GM18502 (cell line): ENCODE results near the gene ARHGEF7.

Experiments used
- ATAC-seq: cut with Tn5 transposase; IDR thresholded peaks from one replicate; pipeline ENCODE4 v1.9.1; 2021; ENCODE audit warnings: mild to moderate bottlenecking; ENCODE audit not compliant: unreplicated experiment, poor library complexity

The ARHGEF7 gene

DNA sequence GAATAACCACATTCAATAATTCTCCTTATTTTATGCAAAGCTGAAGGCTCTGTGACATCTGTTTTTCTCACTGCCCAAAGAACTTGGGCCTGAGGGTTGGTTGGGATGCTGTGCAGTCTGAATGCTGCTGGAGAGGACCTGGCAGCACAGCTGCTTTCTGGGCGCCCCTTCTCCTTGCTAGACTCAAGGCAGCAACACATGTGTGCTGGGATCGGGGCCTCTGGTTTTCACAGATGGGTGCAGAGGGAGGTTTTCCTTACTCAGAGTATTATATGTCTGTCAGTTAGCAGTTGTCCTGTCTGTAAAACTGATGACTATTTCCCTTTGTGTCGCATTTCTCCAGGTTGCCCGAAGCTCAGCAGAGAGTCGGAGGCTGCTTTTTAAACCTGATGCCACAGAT lies 152.1 kb downstream of the ARHGEF7 start:
- no peak for ATAC-seq

- no peak for ATAC-seq
Measured at GRCh38 chr13:111267784-111268183, 152.7 kb downstream of the ARHGEF7 start.

GRCh38 chr13:111269508-111269907 lies 154.4 kb downstream of the ARHGEF7 start:
- ATAC-seq, result no peak

GRCh38 chr13:111270126-111270525 lies 155.0 kb downstream of the ARHGEF7 start:
- ATAC-seq, result no peak

DNA sequence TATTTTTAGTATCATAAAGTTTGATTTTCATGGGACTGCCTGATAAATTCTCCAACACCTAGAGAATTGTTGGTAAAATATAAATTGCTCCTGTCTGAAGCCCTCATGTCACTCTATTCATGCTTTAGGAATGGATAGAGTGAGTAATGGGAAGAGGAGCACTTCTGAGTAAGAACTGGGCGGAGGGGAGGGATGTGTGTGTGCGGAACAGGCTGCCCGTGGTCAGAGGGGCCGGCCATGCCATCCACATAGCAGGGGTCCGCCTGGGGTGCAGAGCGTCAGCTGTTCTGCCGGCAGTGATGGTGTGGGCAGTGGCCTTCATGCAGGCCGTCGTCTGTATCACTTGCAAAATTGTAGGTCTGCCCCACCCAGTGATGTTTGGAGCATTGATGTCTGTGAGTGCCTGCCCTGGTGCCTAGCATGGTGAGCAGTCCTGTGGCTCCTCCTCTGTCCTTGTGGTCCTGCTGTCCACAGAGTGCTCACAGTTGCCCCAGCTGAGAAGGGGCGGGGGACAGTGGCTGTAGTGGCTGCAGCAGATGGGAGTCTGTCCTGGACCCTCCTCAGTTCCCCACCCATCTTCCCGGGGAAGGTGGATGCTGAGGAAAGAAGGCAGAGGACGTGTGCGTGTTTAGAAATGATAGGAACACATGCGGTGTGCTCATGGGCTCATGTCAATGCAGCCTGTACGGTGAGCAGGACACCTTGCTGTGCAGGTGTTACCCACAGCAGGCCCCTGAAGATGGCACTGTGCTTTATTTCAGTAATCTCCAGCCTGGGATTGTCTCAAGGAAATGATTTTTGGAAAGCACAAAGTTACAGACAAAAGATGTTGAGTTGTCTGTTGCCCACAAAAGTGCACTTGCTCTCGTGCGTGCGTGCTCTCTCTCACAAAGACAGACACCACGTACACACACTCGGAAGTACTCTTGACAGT lies 155.9 kb downstream of the ARHGEF7 start:
- no peak for ATAC-seq

DNA sequence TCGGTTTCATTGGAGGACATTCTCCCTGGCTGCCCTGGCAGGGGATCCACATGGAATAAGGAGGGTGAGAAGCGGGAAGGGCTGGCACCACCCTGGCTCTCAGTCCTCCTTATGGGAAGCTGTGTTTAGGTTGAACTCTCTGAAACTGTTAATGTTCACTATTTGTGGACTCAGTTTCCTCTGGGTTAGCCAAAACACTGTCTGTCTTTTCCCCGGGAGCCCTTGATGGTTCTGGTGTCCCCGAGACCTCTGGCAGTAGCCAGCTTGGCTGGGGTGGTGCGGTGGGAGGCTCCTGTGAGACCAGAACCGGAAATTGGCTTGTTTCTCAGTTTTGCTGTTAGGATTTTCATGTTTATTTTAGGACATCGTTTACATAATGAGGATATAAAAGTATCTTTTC lies 157.0 kb downstream of the ARHGEF7 start:
- no peak for ATAC-seq

DNA sequence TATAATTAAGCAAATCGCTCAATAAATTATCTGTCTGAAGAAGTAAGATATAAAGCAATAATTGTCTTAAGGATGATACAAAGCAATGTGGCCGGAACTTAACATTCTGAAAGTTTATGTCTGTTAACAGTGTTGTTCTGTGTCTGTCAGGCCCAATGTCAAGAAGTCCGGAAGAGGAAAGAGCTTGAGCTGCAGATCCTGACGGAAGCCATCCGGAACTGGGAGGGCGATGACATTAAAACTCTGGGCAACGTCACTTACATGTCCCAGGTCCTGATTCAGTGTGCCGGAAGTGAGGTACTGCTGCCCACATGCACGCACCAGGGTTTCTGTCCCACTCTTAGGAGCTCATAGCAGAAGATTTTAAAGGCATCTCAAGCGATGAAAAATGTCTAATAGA lies 160.3 kb downstream of the ARHGEF7 start:
- ATAC-seq, result no peak

DNA sequence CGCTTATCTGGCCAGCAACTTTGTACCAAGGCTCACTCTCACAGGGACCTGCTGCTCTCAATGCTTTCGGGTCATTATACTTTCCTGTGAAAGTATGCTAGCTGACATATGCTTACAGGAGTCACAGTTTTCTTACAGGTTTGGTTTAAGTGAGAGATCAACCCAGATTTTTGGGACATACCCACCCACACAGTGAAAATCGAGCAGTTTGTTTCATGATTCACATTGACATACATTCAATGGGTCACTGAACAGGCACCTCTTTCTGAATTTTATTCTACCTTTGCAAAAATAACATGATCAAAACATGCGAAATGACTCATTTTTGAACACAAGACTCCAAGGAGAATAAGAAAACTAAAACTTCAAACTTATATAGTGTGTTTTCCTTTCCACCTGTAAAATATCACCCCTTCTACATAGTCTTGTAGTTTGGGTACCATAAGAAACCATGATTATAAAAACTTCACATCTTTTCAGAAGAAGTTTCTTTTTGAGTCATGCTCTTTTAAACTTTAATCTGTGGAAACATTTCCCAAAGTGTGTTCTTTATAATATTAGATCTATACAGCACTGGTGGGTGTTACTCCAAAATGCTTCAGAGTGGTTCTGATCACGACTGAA lies 161.0 kb downstream of the ARHGEF7 start:
- ATAC-seq, result no peak

- ATAC-seq, result no peak
Measured at GRCh38 chr13:111278258-111278657, 163.1 kb downstream of the ARHGEF7 start.

GRCh38 chr13:111278743-111279652 lies 163.9 kb downstream of the ARHGEF7 start:
- no peak for ATAC-seq

GRCh38 chr13:111280226-111280625 lies 165.1 kb downstream of the ARHGEF7 start:
- no peak for ATAC-seq

- ATAC-seq, result no peak
Measured at GRCh38 chr13:111280681-111281585, 165.8 kb downstream of the ARHGEF7 start.

DNA sequence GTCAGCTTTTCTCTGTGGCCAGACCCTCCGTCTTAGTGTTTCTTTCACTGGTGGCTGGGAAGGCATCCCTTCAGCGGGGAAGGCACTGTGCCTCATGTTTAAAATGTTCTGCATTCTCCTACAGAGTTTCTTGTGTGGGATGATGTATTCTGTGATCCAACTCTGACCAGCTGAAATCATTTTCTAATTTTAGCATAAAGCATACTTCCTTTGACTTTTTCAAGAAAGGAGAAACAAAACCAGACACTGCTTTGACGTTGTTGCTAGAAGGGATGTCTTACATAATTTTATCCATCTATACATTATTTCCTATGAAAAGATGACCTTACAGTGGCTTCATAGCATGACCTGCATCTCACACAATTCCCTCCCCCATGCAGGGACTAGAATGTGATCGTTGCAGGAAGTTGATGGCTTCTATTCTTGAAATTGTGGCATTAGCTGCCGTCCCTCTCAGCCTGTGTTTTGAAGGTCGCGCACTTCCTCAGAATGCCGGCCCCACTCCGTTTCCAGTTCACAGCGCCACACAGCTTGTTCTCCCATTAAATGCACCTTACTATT lies 166.7 kb downstream of the ARHGEF7 start:
- no peak for ATAC-seq

DNA sequence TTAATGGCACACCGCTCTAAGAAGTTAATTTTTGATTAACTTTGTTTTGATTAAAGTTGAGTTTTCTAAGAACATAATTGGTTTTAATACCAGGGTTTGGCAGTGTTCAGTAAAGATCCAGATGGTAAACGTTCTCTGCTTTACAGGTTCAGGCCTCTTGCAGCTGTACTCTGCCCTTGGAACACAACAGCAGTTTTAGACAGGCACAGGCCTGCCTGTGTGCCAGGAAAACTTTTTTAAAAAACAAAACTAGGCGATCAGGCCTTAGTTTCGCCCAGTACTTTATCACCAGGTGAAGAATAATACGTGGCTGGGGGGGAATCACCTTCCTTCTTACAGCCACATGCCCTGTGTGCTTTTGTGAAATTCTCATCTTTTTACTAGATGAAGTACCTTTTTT lies 167.3 kb downstream of the ARHGEF7 start:
- no peak for ATAC-seq

DNA sequence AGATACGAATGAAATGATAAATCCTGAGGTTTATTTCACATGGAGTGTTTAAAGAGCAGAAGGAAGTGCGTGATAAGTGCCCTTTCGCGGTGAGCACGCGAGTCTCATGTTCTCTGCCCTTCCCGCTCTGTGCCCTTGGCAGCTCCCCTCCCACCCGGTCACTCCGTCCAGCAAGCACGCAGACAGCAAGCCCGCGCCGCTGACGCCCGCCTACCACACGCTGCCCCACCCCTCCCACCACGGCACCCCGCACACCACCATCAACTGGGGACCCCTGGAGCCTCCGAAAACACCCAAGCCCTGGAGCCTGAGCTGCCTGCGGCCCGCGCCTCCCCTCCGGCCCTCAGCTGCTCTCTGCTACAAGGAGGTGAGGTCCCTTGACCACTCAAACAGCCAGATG lies 167.9 kb downstream of the ARHGEF7 start:
- no peak for ATAC-seq

GRCh38 chr13:111283457-111283856 lies 168.3 kb downstream of the ARHGEF7 start:
- ATAC-seq, result no peak

GRCh38 chr13:111283991-111284390 lies 168.9 kb downstream of the ARHGEF7 start:
- ATAC-seq, result no peak

DNA sequence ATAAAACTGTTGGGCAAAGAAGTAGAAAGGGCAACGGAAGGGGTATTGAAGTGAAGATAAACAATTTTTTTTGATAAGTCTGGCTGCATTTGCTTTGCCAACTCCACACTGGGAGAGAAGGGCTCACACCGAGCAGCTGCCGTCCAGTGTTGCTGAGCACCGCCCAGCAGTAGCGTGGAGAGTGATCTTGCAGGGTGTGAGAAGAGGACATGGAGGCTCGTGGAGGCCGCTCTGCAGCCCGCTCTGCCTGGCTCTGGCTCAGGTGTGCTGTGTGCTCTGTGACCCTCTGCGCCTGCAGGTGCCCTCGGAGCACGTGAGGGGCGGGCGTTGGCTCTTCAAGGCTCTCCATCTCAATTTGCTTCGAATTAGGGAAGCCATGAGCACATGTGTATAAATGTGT lies 169.5 kb downstream of the ARHGEF7 start:
- no peak for ATAC-seq

DNA sequence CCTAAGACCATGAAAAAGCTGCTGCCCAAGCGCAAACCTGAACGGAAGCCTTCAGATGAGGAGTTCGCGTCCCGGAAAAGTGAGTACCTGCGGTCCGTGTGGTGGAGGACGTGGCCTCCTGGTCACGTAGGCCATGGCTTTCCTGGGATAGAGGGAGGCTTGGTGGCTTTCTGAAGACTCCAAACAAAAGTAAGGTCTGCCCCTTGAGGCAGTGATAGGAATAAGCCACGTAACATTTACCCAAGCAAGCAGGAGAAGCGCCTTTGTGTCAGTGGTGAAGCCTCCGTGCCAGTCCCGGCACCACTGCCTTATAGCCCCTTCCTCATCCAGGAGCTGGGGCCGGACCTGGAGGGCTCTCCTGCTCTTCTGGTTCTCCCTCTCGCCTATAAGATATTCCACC lies 171.1 kb downstream of the ARHGEF7 start:
- ATAC-seq, result no peak
